HEK293 (cell line): ENCODE results near the gene OTUB2.

Experiments used
- CTCF ChIP-seq: fragments of 450-650 bp; formaldehyde crosslinking; IDR thresholded peaks from 2 replicates; pipeline ENCODE4 v1.5.1; 2016; ENCODE audit warnings: missing biosample characterization, missing genetic modification characterization
- GLI4 ChIP-seq: fragments of 450-650 bp; formaldehyde crosslinking; IDR thresholded peaks from 2 replicates; pipeline ENCODE4 v1.5.1; 2016; ENCODE audit warnings: missing biosample characterization, missing genetic modification characterization
- SETDB1 ChIP-seq: IDR thresholded peaks from one replicate; pipeline ENCODE4 v1.6.1; 2017; ENCODE audit warnings: mild to moderate bottlenecking, low read length, moderate library complexity, mixed read lengths; ENCODE audit not compliant: insufficient read length
- ZBTB11 ChIP-seq: fragments of 450-650 bp; formaldehyde crosslinking; conservative IDR thresholded peaks from 2 replicates; pipeline ENCODE4 v1.5.1; 2016; ENCODE audit warnings: low read depth, missing biosample characterization, missing genetic modification characterization
- ZNF155 ChIP-seq: fragments of 450-650 bp; formaldehyde crosslinking; IDR thresholded peaks from 2 replicates; pipeline ENCODE4 v1.5.1; 2016; ENCODE audit warnings: missing biosample characterization, missing genetic modification characterization
- ZNF184 ChIP-seq: fragments of 450-650 bp; IDR thresholded peaks from 2 replicates; pipeline ENCODE4 v1.5.1; 2018; ENCODE audit warnings: missing biosample characterization, mild to moderate bottlenecking, missing genetic modification characterization
- ZNF324 ChIP-seq: fragments of 450-650 bp; formaldehyde crosslinking; IDR thresholded peaks from 2 replicates; pipeline ENCODE4 v1.5.1; 2016; ENCODE audit warnings: missing biosample characterization, missing genetic modification characterization
- ZNF488 ChIP-seq: fragments of 450-650 bp; formaldehyde crosslinking; IDR thresholded peaks from 2 replicates; pipeline ENCODE4 v1.5.1; 2016; ENCODE audit warnings: missing biosample characterization, missing genetic modification characterization
- ZNF513 ChIP-seq: fragments of 450-650 bp; IDR thresholded peaks from 2 replicates; pipeline ENCODE4 v1.5.1; 2018; ENCODE audit warnings: missing biosample characterization, missing genetic modification characterization

GRCh38 chr14:94022532-94023411 lies 3.4 kb upstream of the OTUB2 start:
- no peak for TF ChIP-seq ZNF155 (tag by site-specific recombination)
- TF ChIP-seq CTCF (tag by site-specific recombination), result no peak
- TF ChIP-seq ZNF184 (tag by site-specific recombination), result no peak
- TF ChIP-seq GLI4 (tag by site-specific recombination), result no peak
- no peak for TF ChIP-seq ZBTB11 (tag by site-specific recombination)
- TF ChIP-seq ZNF513 (tag by site-specific recombination), result no peak
- TF ChIP-seq ZNF324 (tag by site-specific recombination), result no peak
- no peak for TF ChIP-seq ZNF488
- TF ChIP-seq SETDB1, result no peak
